Measurements from ENCODE around the gene SLC9A9.
"Not testable (repeated sequence)": the region's sequence is repeated elsewhere in the genome, so short reads cannot be mapped to it uniquely, and the experiment has no call there.

SLC9A9 gene

DNA sequence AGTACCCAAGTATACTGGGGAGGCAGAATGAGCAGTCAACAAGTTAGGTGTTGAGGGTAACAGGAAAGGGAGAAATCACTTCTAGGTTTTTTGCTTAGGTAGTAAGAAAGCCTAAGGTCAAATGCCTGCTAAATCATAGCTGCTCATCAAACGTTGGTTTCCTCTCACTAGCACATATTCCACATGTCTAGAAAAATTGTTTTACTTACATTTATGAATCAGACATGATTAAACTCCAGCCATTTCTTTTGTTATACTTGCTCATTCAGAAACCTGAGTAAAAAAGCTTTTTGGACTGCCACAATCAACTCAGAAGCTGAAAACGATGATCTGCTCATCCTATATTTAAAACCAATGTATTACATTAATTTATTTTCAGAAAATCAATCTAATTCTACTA, 40.2 kb downstream of the SLC9A9 start:
- DNase-seq = no peak

DNA sequence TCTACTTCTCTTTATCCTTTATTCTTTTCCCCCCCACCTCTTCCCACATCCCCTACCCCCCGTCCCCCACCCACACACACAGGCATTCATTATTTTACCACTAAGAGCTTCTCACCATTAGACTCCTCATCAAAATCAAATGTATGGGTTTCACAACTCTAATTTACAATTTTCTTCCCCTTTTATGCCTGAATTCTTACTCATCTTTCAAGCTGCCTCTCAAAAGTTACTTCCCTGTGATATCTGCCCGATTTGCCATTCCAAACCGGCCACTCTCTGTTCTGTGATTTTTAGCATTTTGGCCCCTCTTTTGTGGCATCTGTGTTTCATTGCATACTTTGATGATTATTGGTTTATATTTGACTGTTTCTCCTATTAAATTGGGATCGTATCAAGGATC, 42.2 kb downstream of the SLC9A9 start:
- DNase-seq = no peak

- DNase-seq = not testable (repeated sequence)
Observed at GRCh38 chr3:143805476-143805875, 42.8 kb downstream of the SLC9A9 start.

- DNase-seq = not testable (repeated sequence)
Observed at GRCh38 chr3:143801046-143801445, 47.2 kb downstream of the SLC9A9 start.

DNA sequence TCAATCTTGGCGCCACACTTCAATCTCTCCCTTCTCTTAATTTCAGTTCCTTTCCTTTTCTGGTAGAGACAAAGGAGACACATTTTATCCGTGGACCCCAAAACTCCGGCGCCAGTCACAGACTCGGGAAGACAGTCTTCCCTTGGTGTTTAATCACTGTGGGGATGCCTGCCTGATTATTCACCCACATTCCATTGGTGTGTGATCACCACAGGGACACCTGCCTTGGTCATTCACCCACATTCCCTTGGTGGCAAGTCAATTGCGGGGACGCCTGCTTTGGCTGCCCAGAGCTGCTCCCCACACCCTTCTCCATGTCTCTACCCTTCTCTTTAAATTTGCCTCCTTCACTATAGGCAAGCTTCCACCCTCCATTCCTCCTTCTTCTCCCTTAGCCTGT, 50.1 kb downstream of the SLC9A9 start:
- not testable (repeated sequence) for DNase-seq

DNA sequence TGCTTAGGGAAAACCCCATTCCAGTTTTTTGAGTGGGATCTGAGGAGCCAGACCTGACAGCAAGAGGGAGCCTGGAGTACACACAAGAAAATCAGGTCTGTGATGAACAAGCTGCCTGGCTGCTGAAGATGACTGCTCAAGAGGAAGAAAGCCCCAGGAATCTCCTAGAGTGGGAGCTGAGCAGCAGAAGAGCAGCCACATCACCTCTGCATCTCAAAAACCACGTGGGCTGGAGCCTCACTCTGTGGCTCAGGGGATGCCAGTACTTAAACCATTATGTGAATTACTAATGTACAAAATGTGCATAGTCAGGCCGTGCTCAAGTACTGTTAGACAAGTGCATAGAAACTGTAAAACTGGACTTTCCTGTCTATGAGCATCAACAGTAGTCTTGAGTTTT, 52.4 kb downstream of the SLC9A9 start:
- DNase-seq = no peak

- no peak for DNase-seq
Observed at GRCh38 chr3:143794793-143795462, 53.3 kb downstream of the SLC9A9 start.

- no peak for DNase-seq
Observed at GRCh38 chr3:143793971-143794370, 54.3 kb downstream of the SLC9A9 start.

DNA sequence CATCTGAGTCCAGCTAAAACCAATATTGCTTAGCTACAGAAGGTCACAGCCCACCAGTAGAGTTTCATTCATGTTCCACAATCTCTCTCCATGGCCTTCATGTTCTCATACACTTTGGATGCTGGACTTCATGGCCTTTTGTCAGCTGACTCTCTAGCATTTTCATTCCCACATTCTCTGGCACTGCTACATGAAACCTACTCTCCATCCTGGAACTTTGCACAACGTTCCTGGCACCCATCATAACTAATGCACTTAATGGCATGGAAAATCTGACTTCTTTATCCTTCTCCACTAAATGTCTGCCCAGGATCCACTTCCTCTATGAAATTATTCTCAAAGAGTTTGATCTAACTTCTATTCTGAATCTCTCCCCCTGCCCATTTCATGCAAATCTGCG, 56.9 kb downstream of the SLC9A9 start:
- DNase-seq = no peak

DNA sequence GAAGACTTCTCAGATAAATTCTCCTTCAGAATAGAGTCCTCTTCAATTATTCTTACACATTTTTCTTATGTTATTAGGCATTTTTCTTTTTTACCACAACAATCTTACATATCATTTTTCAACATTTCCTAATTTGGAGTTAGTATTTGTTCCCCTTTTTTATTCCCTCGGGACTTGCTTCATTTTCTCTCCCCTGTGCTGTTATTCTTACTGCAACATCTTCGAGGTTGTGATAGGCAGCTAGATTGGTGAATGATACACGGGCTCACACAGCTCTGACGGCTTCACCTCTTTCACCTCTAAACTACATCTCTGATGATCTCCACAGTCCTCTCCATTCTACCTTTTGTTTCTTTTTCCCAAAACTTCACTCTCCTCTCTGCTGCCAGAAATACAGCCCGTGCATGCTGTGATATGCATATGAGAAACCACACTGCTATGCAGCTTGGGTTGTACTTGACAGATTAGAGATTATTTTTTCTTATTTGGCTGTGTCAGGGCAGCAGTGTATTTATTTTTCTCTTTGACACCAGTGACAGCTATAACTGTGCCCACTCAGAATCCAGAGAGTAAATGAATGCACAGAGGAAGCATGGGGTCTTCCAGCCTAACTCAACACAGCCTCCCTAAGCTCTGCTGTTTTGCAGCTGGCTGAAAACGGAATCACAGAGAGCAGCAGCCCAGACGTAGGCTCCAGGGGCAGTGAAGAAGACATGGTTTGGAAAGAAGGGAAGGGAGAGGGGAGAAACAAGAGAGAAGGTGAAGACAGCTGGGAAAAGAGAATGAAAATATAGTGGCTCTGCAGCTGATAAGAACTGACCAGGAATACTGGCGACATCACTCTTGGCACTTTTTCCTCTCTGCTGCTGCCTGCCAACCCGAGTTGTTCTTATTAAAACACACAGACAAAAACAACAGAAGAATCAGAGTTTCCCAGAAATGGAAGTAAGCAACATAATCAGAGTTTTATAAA, 61.8 kb downstream of the SLC9A9 start:
- no peak for DNase-seq

DNA sequence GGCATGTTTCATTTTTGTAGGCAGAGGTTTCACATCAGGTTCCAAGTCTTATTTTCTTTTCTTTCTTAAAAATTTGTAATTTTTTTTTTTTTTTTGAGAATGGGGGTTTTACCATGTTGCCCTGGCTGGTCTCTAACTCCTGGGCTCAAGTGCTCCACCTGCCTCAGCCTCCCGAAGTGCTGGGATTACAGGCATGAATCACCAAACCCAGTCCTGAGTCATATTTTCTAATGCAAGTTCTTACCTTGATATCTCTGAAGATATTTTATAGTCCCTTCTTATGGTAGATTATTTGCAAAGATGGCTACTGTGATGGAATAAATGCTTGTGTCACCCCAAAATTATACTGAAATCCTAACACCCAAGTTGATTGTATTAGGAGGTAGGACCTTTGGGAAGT, 63.8 kb downstream of the SLC9A9 start:
- no peak for DNase-seq

- DNase-seq = no peak
Observed at GRCh38 chr3:143783851-143784370, 64.4 kb downstream of the SLC9A9 start.

- no peak for DNase-seq
Observed at GRCh38 chr3:143775459-143775858, 72.8 kb downstream of the SLC9A9 start.

- no peak for DNase-seq
Observed at GRCh38 chr3:143771939-143772338, 76.3 kb downstream of the SLC9A9 start.

- no peak for DNase-seq
Observed at GRCh38 chr3:143771258-143771657, 77.0 kb downstream of the SLC9A9 start.

GRCh38 chr3:143770391-143770790, 77.9 kb downstream of the SLC9A9 start:
- DNase-seq = no peak

- DNase-seq = no peak
Observed at GRCh38 chr3:143769616-143770015, 78.7 kb downstream of the SLC9A9 start.

GRCh38 chr3:143764840-143765239, 83.4 kb downstream of the SLC9A9 start:
- no peak for DNase-seq

GRCh38 chr3:143763564-143764162, 84.6 kb downstream of the SLC9A9 start:
- DNase-seq = no peak

DNA sequence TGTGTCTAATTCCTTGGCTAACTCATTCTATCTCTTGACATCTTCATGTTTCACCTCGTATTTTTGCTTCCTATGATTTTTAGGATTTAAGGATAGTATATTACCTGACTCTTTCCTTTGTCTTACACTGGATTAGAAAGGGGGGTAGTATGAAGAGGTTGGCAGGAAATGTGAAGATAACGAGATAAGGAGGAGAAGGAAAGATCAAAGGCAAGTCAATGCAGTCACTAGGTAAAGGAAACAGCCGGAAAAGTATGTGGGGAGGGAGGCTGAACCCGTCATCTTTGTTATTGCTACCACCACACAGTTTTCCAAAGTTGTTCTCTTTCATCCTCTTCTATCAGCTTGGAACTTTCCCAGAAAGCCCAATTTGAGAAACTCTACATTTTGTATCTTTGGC, 90.6 kb downstream of the SLC9A9 start:
- no peak for DNase-seq

DNA sequence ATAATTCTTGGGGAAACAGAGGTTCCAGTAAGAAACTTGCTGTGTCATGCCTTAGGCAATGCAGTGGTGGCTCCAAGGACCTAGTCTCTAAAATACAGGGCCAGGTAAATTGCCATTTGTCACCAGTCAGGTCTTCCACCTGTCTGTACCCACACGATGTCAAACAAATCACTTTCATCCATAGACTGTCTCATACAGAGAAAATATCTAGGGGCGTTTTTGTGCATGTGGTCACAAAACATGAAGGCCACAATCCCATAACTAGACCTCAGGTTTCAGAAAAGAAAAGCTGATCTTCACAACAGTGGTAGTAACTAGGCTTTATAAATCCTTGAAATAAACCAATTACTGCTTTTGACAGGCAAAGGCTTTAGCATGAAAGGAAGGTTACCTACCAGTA, 92.3 kb downstream of the SLC9A9 start:
- DNase-seq = no peak

DNA sequence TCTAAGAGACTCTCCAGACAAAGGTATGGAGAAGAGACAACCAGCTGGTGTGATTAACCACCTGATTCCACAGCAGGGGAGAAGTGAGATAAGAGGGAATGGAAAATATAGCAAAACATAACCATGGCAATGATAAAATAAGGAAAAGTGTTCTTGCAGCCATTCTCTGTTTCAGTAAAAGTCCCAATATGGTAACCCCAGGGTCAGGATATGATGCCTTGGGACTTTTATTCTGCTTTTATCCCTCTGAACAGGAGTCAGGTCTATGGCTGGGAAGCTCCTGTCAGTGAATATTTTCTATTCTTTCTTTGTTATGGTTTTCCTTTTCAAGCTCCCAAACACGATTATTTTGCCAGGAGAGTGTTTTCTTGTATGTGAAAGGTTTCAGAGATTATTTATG, 94.2 kb downstream of the SLC9A9 start:
- no peak for DNase-seq

DNA sequence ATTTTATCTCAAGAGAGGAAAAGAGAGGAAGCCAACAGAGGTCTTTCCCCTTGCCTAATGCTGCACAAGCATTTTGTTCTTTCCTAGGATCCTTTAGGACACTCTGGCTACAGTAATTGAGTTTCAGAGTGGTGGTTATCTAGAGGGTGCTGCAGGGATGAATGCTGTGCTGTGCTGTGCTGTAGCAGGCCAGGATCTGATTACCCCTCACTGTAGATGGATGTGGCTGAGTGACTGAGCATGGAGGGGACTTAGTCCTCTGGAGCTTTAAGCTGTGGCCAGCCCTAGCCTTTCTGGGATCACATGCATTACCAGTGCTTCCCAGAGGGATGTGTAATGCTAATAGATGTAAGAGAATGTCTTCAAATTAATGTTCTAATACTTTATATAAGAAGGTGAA, 94.8 kb downstream of the SLC9A9 start:
- no peak for DNase-seq

DNA sequence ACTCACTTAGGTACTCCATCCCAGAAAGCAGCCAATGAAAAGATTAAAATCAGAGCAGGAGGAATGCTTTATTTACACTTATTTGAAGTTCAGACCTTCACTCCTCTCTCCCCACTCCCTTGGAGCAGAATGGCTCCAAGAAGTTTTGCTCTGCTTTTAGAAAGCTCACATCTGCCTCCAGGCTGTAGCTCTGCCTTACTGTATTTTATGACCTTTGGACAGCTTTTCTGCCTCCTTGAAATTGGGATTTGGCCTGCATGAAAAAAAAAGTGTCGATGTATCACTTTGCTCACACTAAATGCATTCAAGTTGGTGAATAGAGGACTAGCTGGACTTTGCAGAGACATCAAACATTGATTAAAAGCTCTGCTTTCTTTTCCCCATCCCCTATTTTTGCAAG, 95.3 kb downstream of the SLC9A9 start:
- DNase-seq = no peak
